Measurements from ENCODE around the gene AFP.

AFP gene

DNA sequence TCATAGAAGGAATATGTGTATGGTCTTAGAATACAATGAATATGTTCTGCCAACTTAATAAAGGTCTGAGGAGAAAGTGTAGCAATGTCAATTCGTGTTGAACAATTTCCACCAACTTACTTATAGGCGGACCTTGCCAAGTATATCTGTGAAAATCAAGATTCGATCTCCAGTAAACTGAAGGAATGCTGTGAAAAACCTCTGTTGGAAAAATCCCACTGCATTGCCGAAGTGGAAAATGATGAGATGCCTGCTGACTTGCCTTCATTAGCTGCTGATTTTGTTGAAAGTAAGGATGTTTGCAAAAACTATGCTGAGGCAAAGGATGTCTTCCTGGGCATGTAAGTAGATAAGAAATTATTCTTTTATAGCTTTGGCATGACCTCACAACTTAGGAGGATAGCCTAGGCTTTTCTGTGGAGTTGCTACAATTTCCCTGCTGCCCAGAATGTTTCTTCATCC lies 22.7 kb upstream of the AFP start:
- DNase-seq (ENCODE audit: low read depth in 4 of 4, low spot score in 1 of 4), result no peak

DNA sequence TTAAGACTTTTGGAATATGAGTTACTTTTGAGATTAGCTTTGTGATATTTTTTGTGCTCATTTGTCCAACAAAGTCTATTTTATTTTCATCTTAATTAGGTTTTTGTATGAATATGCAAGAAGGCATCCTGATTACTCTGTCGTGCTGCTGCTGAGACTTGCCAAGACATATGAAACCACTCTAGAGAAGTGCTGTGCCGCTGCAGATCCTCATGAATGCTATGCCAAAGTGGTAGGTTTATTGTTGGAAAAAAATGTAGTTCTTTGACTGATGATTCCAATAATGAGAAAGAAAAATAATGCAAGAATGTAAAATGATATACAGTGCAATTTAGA lies 21.1 kb upstream of the AFP start:
- no peak for DNase-seq (ENCODE audit: low read depth in 4 of 4, low spot score in 1 of 4)

DNA sequence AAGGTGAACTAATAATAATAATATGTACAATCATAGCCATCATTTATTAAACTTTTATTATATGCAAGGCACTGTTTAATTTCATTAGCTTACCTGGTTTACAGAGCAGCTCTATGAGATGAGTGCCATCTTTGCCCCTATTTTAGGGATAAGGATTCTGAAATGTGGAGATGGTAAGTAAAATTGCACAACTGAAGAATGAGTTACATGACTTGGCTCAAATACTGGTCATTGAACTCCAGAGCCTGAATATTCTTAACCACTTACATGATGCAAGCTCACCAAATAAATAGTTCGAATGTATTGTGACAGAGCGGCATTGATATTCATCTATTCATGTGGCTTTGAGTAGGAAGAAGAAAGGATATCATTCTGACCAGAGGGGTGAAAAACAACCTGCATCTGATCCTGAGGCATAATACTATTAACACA lies 20.2 kb upstream of the AFP start:
- no peak for DNase-seq (ENCODE audit: low read depth in 4 of 4, low spot score in 1 of 4)

DNA sequence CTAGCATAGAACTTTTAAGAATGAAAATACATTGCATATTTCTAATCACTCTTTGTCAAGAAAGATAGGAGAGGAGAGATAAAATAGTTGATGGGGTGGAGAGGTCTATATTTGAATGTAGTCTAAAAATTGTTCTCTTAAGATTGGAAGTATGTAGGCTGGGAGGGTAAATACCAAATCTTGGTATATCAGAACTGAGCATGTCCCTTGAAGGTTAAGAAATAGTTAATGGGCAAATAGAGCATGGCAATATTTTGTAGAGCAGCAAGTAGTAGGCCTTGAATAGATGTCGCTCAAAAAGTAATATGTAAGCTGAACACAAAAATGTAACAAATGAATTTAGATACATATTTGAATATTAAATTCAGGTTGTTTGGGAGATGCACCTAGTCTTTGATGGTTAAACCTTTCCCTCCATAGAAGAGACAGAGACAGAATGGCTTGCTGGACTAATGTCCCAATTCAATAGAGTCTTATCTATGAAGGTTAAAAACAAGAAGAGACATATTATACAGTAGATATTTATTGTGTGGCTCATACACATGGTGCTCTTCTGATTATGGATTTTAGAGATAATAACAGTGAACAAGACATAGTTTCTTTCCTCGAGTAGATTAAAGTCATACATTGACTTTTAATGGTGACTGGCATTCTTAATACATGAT lies 19.5 kb upstream of the AFP start:
- no peak for DNase-seq (ENCODE audit: low read depth in 4 of 4, low spot score in 1 of 4)

DNA sequence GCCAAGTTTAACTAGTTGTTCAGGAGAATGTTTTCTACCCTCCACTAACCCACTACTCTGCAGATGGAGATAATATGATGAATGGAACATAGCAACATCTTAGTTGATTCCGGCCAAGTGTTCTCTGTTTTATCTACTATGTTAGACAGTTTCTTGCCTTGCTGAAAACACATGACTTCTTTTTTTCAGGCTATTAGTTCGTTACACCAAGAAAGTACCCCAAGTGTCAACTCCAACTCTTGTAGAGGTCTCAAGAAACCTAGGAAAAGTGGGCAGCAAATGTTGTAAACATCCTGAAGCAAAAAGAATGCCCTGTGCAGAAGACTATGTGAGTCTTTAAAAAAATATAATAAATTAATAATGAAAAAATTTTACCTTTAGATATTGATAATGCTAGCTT lies 18.7 kb upstream of the AFP start:
- no peak for DNase-seq (ENCODE audit: low read depth in 4 of 4, low spot score in 1 of 4)

DNA sequence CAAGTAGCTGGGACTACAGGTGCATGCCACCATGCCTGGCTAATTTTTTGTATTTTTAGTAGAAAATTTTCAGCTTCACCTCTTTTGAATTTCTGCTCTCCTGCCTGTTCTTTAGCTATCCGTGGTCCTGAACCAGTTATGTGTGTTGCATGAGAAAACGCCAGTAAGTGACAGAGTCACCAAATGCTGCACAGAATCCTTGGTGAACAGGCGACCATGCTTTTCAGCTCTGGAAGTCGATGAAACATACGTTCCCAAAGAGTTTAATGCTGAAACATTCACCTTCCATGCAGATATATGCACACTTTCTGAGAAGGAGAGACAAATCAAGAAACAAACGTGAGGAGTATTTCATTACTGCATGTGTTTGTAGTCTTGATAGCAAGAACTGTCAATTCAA lies 18.0 kb upstream of the AFP start:
- DNase-seq (ENCODE audit: low read depth in 4 of 4, low spot score in 1 of 4), result no peak

DNA sequence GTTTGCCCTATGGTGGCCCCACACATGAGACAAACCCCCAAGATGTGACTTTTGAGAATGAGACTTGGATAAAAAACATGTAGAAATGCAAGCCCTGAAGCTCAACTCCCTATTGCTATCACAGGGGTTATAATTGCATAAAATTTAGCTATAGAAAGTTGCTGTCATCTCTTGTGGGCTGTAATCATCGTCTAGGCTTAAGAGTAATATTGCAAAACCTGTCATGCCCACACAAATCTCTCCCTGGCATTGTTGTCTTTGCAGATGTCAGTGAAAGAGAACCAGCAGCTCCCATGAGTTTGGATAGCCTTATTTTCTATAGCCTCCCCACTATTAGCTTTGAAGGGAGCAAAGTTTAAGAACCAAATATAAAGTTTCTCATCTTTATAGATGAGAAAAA lies 17.3 kb upstream of the AFP start:
- no peak for DNase-seq (ENCODE audit: low read depth in 4 of 4, low spot score in 1 of 4)

DNA sequence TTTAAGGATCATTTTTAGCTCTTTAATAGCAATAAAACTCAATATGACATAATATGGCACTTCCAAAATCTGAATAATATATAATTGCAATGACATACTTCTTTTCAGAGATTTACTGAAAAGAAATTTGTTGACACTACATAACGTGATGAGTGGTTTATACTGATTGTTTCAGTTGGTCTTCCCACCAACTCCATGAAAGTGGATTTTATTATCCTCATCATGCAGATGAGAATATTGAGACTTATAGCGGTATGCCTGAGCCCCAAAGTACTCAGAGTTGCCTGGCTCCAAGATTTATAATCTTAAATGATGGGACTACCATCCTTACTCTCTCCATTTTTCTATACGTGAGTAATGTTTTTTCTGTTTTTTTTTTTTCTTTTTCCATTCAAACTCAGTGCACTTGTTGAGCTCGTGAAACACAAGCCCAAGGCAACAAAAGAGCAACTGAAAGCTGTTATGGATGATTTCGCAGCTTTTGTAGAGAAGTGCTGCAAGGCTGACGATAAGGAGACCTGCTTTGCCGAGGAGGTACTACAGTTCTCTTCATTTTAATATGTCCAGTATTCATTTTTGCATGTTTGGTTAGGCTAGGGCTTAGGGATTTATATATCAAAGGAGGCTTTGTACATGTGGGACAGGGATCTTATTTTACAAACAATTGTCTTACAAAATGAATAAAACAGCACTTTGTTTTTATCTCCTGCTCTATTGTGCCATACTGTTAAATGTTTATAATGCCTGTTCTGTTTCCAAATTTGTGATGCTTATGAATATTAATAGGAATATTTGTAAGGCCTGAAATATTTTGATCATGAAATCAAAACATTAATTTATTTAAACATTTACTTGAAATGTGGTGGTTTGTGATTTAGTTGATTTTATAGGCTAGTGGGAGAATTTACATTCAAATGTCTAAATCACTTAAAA lies 16.6 kb upstream of the AFP start:
- no peak for DNase-seq (ENCODE audit: low read depth in 4 of 4, low spot score in 1 of 4)

DNA sequence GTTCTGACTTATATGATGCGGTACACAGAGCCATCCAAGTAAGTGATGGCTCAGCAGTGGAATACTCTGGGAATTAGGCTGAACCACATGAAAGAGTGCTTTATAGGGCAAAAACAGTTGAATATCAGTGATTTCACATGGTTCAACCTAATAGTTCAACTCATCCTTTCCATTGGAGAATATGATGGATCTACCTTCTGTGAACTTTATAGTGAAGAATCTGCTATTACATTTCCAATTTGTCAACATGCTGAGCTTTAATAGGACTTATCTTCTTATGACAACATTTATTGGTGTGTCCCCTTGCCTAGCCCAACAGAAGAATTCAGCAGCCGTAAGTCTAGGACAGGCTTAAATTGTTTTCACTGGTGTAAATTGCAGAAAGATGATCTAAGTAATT lies 15.4 kb upstream of the AFP start:
- DNase-seq (ENCODE audit: low read depth in 4 of 4, low spot score in 1 of 4), result no peak

DNA sequence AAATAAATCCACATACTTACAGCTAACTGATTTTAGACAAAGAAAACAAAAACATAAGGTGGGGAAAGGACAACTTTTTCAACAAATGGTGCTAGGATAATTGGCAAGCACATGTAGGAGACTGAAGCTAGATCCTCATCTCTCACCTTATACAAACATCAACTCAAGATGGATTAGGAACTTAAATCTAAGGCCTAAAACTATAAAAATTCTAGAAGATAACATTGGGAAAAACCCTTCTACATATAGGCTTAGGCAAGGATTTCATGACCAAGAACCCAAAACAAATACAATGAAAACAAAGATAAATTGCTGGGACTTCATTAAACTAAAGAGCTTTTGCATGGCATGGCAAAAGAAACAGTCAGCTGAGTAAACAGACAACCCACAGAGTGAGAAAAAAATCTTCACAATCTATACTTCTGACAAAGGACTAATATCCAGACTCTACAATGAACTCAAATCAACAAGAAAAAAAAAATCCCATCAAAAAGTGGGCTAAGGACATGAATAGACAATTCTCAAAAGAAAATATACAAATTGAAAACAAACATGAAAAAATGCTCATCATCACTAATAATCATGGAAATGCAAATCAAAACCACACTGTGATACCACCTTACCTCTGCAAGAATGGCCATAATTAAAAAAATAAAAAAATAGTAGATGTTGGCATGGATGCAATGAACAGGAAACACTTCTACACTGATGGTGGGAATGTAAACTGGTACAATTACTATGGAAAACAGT lies 14.1 kb upstream of the AFP start:
- DNase-seq (ENCODE audit: low read depth in 4 of 4, low spot score in 1 of 4), result no peak

DNA sequence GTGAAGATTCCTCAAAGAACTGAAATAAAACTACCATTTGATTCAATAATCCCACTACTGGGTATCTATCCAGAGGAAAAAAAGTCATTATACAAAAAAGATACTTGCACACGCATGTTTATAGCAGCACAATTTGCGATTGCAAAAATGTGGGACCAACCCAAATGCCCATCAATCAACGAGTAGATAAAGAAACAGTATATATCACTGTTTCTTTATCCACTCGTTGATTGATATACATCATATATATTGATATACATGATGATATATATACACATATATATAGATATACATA lies 13.6 kb upstream of the AFP start:
- no peak for DNase-seq (ENCODE audit: low read depth in 4 of 4, low spot score in 1 of 4)

DNA sequence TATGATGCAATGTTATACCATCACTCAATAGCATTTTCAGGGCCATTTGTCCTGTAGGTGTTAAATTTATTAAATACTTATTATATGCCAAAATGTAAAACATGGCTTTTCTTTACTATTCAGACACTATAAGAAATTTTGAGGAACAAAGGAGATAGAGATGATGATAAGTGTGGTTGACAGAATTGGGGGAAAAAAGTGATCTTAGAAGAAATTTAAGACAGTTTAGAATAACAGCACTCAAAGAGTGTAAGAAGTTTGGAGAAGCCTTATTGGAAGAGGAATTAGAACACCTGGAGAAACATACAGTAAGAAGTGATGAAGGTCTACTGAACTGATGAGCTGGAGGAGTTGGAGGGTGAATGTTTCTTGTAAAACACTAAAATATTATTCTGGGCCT lies 12.8 kb upstream of the AFP start:
- DNase-seq (ENCODE audit: low read depth in 4 of 4, low spot score in 1 of 4), result no peak

DNA sequence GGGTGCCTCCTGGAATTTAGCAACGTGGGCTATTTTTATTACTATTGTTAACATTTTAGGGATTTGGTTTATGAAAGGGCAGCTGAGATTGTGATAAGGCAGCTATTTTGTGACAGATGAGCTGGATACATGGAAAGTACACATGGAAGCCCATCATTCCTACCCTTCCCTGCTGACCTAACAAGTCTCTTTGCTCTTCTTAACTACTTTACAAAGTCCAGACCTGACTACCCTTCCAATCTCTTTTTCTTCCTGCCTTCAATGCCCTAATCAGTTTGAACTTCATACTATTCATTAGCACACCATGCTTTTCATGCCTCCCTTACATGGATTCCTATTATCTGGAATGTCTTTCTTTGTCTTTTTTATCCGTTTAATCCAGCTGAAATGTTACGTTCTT lies 9.4 kb upstream of the AFP start:
- no peak for DNase-seq (ENCODE audit: low read depth in 4 of 4, low spot score in 1 of 4)

DNA sequence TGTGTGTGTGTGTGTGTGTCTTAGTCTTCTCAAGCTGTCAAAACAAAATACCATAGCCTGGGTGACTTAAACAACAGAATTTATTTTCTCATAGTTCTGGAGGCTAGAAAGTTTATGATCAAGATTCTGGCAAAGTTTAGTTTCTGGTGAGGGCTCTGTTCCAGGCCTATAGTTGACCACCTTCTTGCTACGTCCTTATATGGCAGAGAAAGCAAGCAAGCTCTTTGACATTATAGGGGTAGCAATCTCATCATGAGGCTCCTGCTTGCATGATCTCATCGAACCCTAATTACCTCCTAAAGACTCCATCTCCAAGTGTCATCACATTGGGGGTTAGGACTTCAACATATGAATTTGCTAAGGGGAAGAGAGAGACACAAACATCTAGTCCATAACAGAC lies 6.9 kb upstream of the AFP start:
- DNase-seq (ENCODE audit: low read depth in 4 of 4, low spot score in 1 of 4), result no peak

DNA sequence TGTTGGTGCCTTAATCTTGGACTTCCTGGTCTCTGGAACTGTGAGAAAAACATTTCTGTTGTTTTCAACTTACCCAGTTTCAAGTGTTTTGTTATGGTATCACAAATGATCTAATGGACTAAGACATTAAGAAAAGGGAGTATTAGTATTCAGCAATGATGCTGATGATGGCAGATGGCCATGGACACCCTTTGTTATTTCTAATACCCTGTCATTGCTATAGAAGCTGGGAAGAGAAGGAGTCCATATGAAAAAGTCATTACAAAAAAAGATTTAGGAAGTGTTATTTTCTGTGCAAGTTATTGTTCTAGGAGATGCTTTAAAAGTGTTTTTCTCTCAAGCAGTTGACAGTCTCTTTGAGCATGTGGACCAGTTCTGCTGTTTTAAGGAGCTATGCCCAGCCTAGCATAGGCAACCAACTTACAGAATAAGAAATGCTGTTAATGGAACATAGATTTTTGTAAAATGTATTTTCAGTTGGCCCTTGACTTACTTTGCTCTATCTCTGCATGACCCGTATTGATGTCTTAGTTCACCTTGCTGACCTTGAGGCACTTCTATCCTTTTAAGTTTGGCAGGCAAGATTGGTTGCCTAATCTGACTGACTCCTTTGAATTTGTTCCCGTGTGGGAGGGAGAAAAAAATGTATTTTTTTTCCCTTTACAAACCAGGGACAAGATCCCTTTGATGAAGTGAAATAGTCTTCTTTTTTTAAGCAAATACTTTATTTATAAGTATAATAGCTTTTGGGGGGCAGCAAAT lies 6.0 kb upstream of the AFP start:
- DNase-seq (ENCODE audit: low read depth in 4 of 4, low spot score in 1 of 4), result no peak

DNA sequence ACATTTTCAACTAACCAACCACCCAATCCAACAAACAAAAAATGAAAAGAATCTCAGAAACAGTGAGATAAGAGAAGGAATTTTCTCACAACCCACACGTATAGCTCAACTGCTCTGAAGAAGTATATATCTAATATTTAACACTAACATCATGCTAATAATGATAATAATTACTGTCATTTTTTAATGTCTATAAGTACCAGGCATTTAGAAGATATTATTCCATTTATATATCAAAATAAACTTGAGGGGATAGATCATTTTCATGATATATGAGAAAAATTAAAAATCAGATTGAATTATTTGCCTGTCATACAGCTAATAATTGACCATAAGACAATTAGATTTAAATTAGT lies 4.2 kb upstream of the AFP start:
- DNase-seq (ENCODE audit: low read depth in 4 of 4, low spot score in 1 of 4), result no peak

DNA sequence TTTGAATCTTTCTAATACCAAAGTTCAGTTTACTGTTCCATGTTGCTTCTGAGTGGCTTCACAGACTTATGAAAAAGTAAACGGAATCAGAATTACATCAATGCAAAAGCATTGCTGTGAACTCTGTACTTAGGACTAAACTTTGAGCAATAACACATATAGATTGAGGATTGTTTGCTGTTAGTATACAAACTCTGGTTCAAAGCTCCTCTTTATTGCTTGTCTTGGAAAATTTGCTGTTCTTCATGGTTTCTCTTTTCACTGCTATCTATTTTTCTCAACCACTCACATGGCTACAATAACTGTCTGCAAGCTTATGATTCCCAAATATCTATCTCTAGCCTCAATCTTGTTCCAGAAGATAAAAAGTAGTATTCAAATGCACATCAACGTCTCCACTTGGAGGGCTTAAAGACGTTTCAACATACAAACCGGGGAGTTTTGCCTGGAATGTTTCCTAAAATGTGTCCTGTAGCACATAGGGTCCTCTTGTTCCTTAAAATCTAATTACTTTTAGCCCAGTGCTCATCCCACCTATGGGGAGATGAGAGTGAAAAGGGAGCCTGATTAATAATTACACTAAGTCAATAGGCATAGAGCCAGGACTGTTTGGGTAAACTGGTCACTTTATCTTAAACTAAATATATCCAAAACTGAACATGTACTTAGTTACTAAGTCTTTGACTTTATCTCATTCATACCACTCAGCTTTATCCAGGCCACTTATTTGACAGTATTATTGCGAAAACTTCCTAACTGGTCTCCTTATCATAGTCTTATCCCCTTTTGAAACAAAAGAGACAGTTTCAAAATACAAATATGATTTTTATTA lies 3.6 kb upstream of the AFP start:
- no peak for DNase-seq (ENCODE audit: low read depth in 4 of 4, low spot score in 1 of 4)

DNA sequence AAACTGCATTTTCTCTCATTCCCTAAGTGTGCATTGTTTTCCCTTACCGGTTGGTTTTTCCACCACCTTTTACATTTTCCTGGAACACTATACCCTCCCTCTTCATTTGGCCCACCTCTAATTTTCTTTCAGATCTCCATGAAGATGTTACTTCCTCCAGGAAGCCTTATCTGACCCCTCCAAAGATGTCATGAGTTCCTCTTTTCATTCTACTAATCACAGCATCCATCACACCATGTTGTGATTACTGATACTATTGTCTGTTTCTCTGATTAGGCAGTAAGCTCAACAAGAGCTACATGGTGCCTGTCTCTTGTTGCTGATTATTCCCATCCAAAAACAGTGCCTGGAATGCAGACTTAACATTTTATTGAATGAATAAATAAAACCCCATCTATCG lies 2.9 kb upstream of the AFP start:
- no peak for DNase-seq (ENCODE audit: low read depth in 4 of 4, low spot score in 1 of 4)

DNA sequence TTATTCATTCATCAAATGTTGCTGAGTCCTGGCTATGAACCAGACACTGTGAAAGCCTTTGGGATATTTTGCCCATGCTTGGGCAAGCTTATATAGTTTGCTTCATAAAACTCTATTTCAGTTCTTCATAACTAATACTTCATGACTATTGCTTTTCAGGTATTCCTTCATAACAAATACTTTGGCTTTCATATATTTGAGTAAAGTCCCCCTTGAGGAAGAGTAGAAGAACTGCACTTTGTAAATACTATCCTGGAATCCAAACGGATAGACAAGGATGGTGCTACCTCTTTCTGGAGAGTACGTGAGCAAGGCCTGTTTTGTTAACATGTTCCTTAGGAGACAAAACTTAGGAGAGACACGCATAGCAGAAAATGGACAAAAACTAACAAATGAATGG lies 1.7 kb upstream of the AFP start:
- no peak for DNase-seq (ENCODE audit: low read depth in 4 of 4, low spot score in 1 of 4)

DNA sequence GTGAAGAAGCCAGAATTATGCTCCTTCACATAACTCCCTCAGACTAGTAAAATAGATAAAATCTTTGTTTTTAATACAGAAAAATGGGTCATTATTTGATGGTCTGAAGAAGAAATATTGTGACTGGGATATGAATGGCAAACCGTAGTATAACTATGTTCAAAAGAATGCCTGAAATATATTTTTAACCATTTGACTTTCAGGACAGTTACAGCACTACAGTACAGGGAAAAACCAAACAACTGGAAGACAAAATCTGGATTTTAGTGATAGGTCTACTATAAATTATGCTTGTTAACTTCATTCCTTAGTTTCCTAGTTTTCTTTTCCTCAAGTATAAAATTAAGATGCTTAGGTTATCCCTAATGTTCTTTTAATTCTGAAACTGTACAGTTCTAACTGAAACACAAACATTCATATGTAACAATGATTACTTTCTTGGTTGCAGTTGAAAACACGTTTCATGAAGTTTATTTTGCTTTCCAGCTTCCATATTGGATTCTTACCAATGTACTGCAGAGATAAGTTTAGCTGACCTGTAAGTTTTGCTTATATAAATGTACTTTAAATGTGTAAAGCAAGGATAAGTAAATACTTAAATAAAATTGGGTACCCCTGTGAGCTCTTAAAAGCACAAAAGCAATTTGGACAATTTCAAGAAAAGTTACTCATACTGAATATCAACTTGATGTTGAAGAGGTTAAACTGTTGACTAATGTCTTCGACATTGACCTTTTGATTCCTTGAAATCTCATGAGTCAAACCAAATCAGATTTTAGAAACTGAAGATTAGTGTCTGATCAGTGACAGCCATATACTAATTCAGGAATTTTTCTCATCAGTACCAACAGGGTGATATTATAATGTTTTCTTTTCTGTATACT lies 895 bp downstream of the AFP start:
- no peak for DNase-seq (ENCODE audit: low read depth in 4 of 4, low spot score in 1 of 4)

Measured in stimulated activated CD4-positive, alpha-beta T cell treated with anti-CD3 and anti-CD28 coated beads, Interleukin-1b, Interleukin-23, amount 100 ng/mL, for 24 hours (primary cell).